Measurements from ENCODE around the gene TRNAU1AP.
"Not testable (repeated sequence)": the region's sequence is repeated elsewhere in the genome, so short reads cannot be mapped to it uniquely, and the experiment has no call there.

The TRNAU1AP gene

GRCh38 chr1:28580722-28581530, 28.0 kb downstream of the TRNAU1AP start:
- Histone ChIP-seq H3K36me3 (ENCODE audit: control insufficient read depth in 1 of 2, insufficient read depth in 2 of 2, low read length in 2 of 2) (peaks cover 19 to 38% of the 10 kb centered on the region in 2 experiments), H3K4me1 (ENCODE audit: control insufficient read depth in 1 of 2, insufficient read depth in 2 of 2, low read length in 2 of 2) (peaks cover 6 to 9% of the 10 kb centered on the region in 2 experiments), H3K14ac (ENCODE audit: low read length) (peak overlapping the region; percentile 58), H4K12ac (ENCODE audit: low read depth, low read length) (no peak overlapping the region), H3K4me3 (ENCODE audit: low read depth, low read length) (peak overlapping the region; percentile 85), H3K4me2 (ENCODE audit: low read length) (peak overlapping the region; percentile 76), H2BK12ac (ENCODE audit: low read length) (no peak overlapping the region), H3K18ac (ENCODE audit: low read length) (peak overlapping the region; percentile 15), H3K79me2 (ENCODE audit: control insufficient read depth, insufficient read depth, low read length, poor library complexity) (peaks cover 15% of the 10 kb centered on the region), H2BK120ac (ENCODE audit: insufficient read depth, low read length, poor library complexity) (no peak overlapping the region), H4K8ac (ENCODE audit: low read depth, low read length) (no peak overlapping the region), H3K27ac (ENCODE audit: low read depth, low read length) (peak overlapping the region; percentile 38), H3K27me3 (ENCODE audit: insufficient read depth, low read length) (no peaks in the 10 kb centered on the region), H3K79me1 (ENCODE audit: low read length) (peaks cover 9% of the 10 kb centered on the region), H4K91ac (ENCODE audit: low read depth, low read length) (peak overlapping the region; percentile 59), H3K4ac (ENCODE audit: low read depth, low read length) (peak overlapping the region; percentile 82), H2AK5ac (ENCODE audit: low read length) (no peak overlapping the region), H2BK5ac (ENCODE audit: low read depth, low read length, poor library complexity) (peak overlapping the region; percentile 42), H3K23ac (ENCODE audit: low read length) (no peak overlapping the region), H2AFZ (ENCODE audit: insufficient read depth, low read length, poor library complexity) (no peak overlapping the region), H3K9ac (ENCODE audit: low read length) (peak overlapping the region; percentile 86), H3K9me3 (ENCODE audit: insufficient read depth, low read depth, low read length) (no peaks in the 10 kb centered on the region)
- peak; percentile 21 to 44 for DNase-seq
- no CpG with 5 or more reads among the region's 26 CpGs for WGBS (ENCODE audit: extremely low coverage, insufficient coverage, insufficient read length)

GRCh38 chr1:28581531-28582247, 28.8 kb downstream of the TRNAU1AP start:
- Histone ChIP-seq H2BK120ac (ENCODE audit: insufficient read depth, low read length, poor library complexity) (peak overlapping the region; percentile 33), H4K12ac (ENCODE audit: low read depth, low read length) (peak overlapping the region; percentile 32), H4K8ac (ENCODE audit: low read depth, low read length) (peak overlapping the region; percentile 79), H3K9me3 (ENCODE audit: insufficient read depth, low read depth, low read length) (no peaks in the 10 kb centered on the region), H2AK5ac (ENCODE audit: low read length) (no peak overlapping the region), H2BK5ac (ENCODE audit: low read depth, low read length, poor library complexity) (peak overlapping the region; percentile 52), H3K79me1 (ENCODE audit: low read length) (peaks cover 9% of the 10 kb centered on the region), H3K27ac (ENCODE audit: low read depth, low read length) (peak overlapping the region; percentile 48), H3K4me3 (ENCODE audit: low read depth, low read length) (peak overlapping the region; percentile 85), H3K36me3 (ENCODE audit: control insufficient read depth in 1 of 2, insufficient read depth in 2 of 2, low read length in 2 of 2) (peaks cover 19 to 38% of the 10 kb centered on the region in 2 experiments), H3K23ac (ENCODE audit: low read length) (no peak overlapping the region), H3K14ac (ENCODE audit: low read length) (peak overlapping the region; percentile 58), H3K18ac (ENCODE audit: low read length) (peak overlapping the region; percentile 53), H3K4me2 (ENCODE audit: low read length) (peak overlapping the region; percentile 76), H3K4ac (ENCODE audit: low read depth, low read length) (peak overlapping the region; percentile 82), H3K79me2 (ENCODE audit: control insufficient read depth, insufficient read depth, low read length, poor library complexity) (peaks cover 15% of the 10 kb centered on the region), H3K9ac (ENCODE audit: low read length) (peak overlapping the region; percentile 86), H2BK12ac (ENCODE audit: low read length) (peak overlapping the region; percentile 15), H4K91ac (ENCODE audit: low read depth, low read length) (peak overlapping the region; percentile 60), H2AFZ (ENCODE audit: insufficient read depth, low read length, poor library complexity) (peak overlapping the region; percentile 14), H3K4me1 (ENCODE audit: control insufficient read depth in 1 of 2, insufficient read depth in 2 of 2, low read length in 2 of 2) (peaks cover 6 to 9% of the 10 kb centered on the region in 2 experiments), H3K27me3 (ENCODE audit: insufficient read depth, low read length) (no peaks in the 10 kb centered on the region)
- WGBS (ENCODE audit: extremely low coverage, insufficient coverage, insufficient read length), result no CpG with 5 or more reads among the region's 75 CpGs
- DNase-seq, result peak; percentile 95 to 98

GRCh38 chr1:28582248-28582615, 29.3 kb downstream of the TRNAU1AP start:
- Histone ChIP-seq H3K4me1 (ENCODE audit: control insufficient read depth in 1 of 2, insufficient read depth in 2 of 2, low read length in 2 of 2) (peaks cover 6 to 9% of the 10 kb centered on the region in 2 experiments), H3K14ac (ENCODE audit: low read length) (peak overlapping the region; percentile 55), H3K9ac (ENCODE audit: low read length) (peak overlapping the region; percentile 65), H2BK12ac (ENCODE audit: low read length) (peak overlapping the region; percentile 15), H4K12ac (ENCODE audit: low read depth, low read length) (peak overlapping the region; percentile 32), H2BK120ac (ENCODE audit: insufficient read depth, low read length, poor library complexity) (peak overlapping the region; percentile 33), H3K23ac (ENCODE audit: low read length) (no peak overlapping the region), H3K4me2 (ENCODE audit: low read length) (peak overlapping the region; percentile 73), H2AK5ac (ENCODE audit: low read length) (peak overlapping the region; percentile 36), H3K79me1 (ENCODE audit: low read length) (peaks cover 9% of the 10 kb centered on the region), H2BK5ac (ENCODE audit: low read depth, low read length, poor library complexity) (peak overlapping the region; percentile 52), H3K4me3 (ENCODE audit: low read depth, low read length) (peak overlapping the region; percentile 68), H3K36me3 (ENCODE audit: control insufficient read depth in 1 of 2, insufficient read depth in 2 of 2, low read length in 2 of 2) (peaks cover 19 to 35% of the 10 kb centered on the region in 2 experiments), H4K8ac (ENCODE audit: low read depth, low read length) (peak overlapping the region; percentile 79), H3K79me2 (ENCODE audit: control insufficient read depth, insufficient read depth, low read length, poor library complexity) (peaks cover 15% of the 10 kb centered on the region), H3K9me3 (ENCODE audit: insufficient read depth, low read depth, low read length) (no peaks in the 10 kb centered on the region), H3K27me3 (ENCODE audit: insufficient read depth, low read length) (no peaks in the 10 kb centered on the region), H3K27ac (ENCODE audit: low read depth, low read length) (peak overlapping the region; percentile 48), H2AFZ (ENCODE audit: insufficient read depth, low read length, poor library complexity) (peak overlapping the region; percentile 14), H4K91ac (ENCODE audit: low read depth, low read length) (peak overlapping the region; percentile 60), H3K18ac (ENCODE audit: low read length) (no peak overlapping the region), H3K4ac (ENCODE audit: low read depth, low read length) (peak overlapping the region; percentile 56)
- no CpG with 5 or more reads among the region's 10 CpGs for WGBS (ENCODE audit: extremely low coverage, insufficient coverage, insufficient read length)
- no peak for DNase-seq

GRCh38 chr1:28586585-28587391, 33.9 kb downstream of the TRNAU1AP start:
- not testable (repeated sequence) for H2BK120ac ChIP-seq (ENCODE audit: insufficient read depth, low read length, poor library complexity); H2BK5ac ChIP-seq (ENCODE audit: low read depth, low read length, poor library complexity); H3K79me1 ChIP-seq (ENCODE audit: low read length); H3K27me3 ChIP-seq (ENCODE audit: insufficient read depth, low read length); H3K36me3 ChIP-seq (ENCODE audit: control insufficient read depth in 1 of 2, insufficient read depth in 2 of 2, low read length in 2 of 2); H3K14ac ChIP-seq (ENCODE audit: low read length); H3K4me2 ChIP-seq (ENCODE audit: low read length); H3K27ac ChIP-seq (ENCODE audit: low read depth, low read length); H2BK12ac ChIP-seq (ENCODE audit: low read length); H3K4ac ChIP-seq (ENCODE audit: low read depth, low read length); H3K79me2 ChIP-seq (ENCODE audit: control insufficient read depth, insufficient read depth, low read length, poor library complexity); H4K12ac ChIP-seq (ENCODE audit: low read depth, low read length); H3K9me3 ChIP-seq (ENCODE audit: insufficient read depth, low read depth, low read length); H2AK5ac ChIP-seq (ENCODE audit: low read length); H3K18ac ChIP-seq (ENCODE audit: low read length); H4K91ac ChIP-seq (ENCODE audit: low read depth, low read length); H3K4me3 ChIP-seq (ENCODE audit: low read depth, low read length); H3K4me1 ChIP-seq (ENCODE audit: control insufficient read depth in 1 of 2, insufficient read depth in 2 of 2, low read length in 2 of 2); H3K9ac ChIP-seq (ENCODE audit: low read length); H2AFZ ChIP-seq (ENCODE audit: insufficient read depth, low read length, poor library complexity); H4K8ac ChIP-seq (ENCODE audit: low read depth, low read length); H3K23ac ChIP-seq (ENCODE audit: low read length)
- no CpG with 5 or more reads among the region's 19 CpGs for WGBS (ENCODE audit: extremely low coverage, insufficient coverage, insufficient read length)
- DNase-seq, result peak in 1 of 2 donors; percentile 25

Measured in trophoblast cell (in vitro differentiated cells and primary cell).